GM18502 (cell line): ENCODE measurements around the gene KAZN.
"Not testable (repeated sequence)": the region's sequence is repeated elsewhere in the genome, so short reads cannot be mapped to it uniquely, and the experiment has no call there.

Experiments used
- ATAC-seq: cut with Tn5 transposase; IDR thresholded peaks from one replicate; pipeline ENCODE4 v1.9.1; 2021; ENCODE audit warnings: mild to moderate bottlenecking; ENCODE audit not compliant: unreplicated experiment, poor library complexity

KAZN gene

GRCh38 chr1:14598498-14599182, at the start of gene KAZN:
Gene KAZN (plus strand): TSS chr1:14598685.
- no peak for ATAC-seq

GRCh38 chr1:14549897-14550620, 48.4 kb upstream of the KAZN start:
- ATAC-seq: no peak

- no peak for ATAC-seq
Observed at GRCh38 chr1:14551386-14551785, 47.1 kb upstream of the KAZN start.

GRCh38 chr1:14552246-14552965, 46.1 kb upstream of the KAZN start:
- ATAC-seq: no peak

GRCh38 chr1:14553711-14554110, 44.8 kb upstream of the KAZN start:
- ATAC-seq: no peak

GRCh38 chr1:14555091-14555490, 43.4 kb upstream of the KAZN start:
- no peak for ATAC-seq

GRCh38 chr1:14561014-14561693, 37.3 kb upstream of the KAZN start:
- ATAC-seq: no peak

GRCh38 chr1:14565090-14565489, 33.4 kb upstream of the KAZN start:
- ATAC-seq: no peak

- no peak for ATAC-seq
Observed at GRCh38 chr1:14567056-14567455, 31.4 kb upstream of the KAZN start.

GRCh38 chr1:14567903-14568302, 30.6 kb upstream of the KAZN start:
- no peak for ATAC-seq

GRCh38 chr1:14568716-14569355, 29.6 kb upstream of the KAZN start:
- no peak for ATAC-seq

GRCh38 chr1:14570514-14570913, 28.0 kb upstream of the KAZN start:
- ATAC-seq: no peak

- no peak for ATAC-seq
Observed at GRCh38 chr1:14571810-14572767, 26.4 kb upstream of the KAZN start.

- no peak for ATAC-seq
Observed at GRCh38 chr1:14572861-14573260, 25.6 kb upstream of the KAZN start.

- no peak for ATAC-seq
Observed at GRCh38 chr1:14576155-14576554, 22.3 kb upstream of the KAZN start.

- ATAC-seq: no peak
Observed at GRCh38 chr1:14577261-14577660, 21.2 kb upstream of the KAZN start.

- no peak for ATAC-seq
Observed at GRCh38 chr1:14578156-14578555, 20.3 kb upstream of the KAZN start.

- ATAC-seq: not testable (repeated sequence)
Observed at GRCh38 chr1:14580295-14580694, 18.2 kb upstream of the KAZN start.

- ATAC-seq: no peak
Observed at GRCh38 chr1:14580986-14581385, 17.5 kb upstream of the KAZN start.
